Activated CD4-positive, alpha-beta T cell treated with anti-CD3 and anti-CD28 coated beads for 1 hour (primary cell): Measurements from ENCODE around the gene BRPF3.
A peak's percentile ranks its signal among the peaks of the same experiment; 100 is the strongest.

Experiments
- DNase-seq: peaks from one replicate; pipeline ENCODE4 v3.0.0-alpha.2; 2020

Gene BRPF3

DNA sequence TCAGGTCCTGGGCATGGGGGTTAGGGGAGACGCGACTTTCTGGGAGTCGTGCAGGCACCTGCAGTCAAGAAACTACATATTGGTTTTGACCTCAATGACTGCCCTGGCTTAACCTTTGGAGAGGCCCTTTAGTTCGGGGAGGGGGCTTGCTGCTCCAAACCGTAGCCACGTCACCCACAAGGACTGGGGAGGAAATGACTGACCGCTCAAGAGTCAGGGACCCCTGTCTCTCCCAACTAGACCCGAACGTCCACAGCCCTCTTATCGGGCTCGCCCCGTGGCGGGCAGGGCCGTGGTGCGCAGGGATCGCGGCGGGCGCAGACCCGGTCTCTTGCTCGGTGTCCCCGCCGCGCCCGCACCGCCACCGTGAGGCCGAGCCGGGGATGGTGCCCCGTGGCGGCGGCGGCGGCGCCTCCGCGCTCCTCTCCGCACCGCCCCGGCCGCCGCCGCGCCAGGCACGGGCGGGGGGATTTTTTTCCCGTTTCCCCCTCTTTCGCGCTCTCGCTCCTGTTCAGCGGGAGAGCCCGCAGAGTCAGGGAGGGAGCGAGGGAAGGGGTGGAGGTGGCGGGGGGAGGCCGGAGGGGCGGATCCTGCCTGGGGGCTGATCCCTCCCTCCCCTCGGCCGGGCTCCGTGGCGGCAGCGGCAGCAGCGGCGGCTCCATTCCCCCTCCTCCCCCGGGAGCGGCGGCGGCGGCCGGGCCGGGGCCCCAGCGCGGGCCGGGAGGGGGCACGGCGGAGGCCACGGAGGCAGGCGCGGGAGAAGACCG, at the start of gene BRPF3:
Gene BRPF3, plus strand, starts transcription at position 632 of the 767 bp plus-strand sequence. CDS start 3,579 bp downstream, outside the sequence.
- peak; percentile 62 for DNase-seq

DNA sequence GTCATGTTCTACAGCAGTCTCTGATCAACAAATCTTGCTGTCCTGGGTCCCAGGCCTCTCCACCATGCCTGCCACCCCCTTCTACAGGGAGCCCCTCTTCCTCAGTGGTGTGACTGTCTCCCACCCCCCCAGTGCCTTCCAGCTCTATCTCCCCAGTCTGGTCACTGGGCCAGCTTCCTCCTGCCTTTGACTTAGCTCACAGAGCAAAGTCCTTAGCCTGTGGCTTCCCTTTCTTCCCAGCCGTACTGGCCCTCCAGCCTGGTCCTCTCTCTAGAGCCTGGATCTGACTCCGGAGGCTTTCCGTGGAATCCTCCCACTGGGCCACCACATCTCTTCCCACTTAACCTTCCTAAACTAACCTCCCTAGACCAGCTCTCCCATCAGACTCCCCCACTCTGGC, 49.2 kb upstream of the BRPF3 start:
- no peak for DNase-seq

DNA sequence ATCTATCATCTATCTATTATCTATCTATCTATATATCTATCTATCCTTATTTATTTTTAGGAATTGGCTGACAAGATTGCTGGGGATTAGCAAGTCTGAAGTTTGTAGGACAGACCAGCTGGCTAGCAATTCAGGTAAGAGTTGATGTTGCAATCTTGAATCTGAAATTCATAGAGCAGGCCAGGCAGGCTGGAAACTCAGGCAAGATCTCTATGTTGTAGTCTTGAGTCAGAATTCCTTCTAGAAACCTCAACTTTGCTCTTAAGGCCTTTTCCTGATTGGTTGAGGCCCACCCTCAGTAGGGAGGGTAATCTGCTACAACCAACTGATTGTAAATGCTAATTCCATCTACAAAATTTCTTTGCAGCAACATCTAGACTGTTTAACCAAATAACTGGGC, 47.1 kb upstream of the BRPF3 start:
- DNase-seq = no peak

DNA sequence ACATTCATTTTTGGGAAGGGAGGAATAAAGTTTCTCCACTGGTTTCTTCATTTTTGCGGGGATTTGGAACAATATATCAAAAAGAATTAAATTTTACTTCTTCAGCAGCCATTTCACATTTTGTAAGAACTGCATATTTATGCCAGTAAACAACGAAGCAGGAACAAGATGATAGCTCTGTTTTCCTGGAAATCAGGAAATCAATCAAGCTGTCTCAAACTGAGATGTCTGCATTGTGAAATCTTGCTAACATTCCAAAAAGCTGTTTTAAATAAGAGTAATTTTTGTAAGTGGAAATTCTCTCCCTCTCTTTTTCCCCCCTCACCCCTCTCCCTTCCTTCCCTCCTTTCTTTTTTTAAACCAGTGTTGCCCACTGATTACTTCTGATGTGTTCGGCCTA, 46.3 kb upstream of the BRPF3 start:
- no peak for DNase-seq

DNA sequence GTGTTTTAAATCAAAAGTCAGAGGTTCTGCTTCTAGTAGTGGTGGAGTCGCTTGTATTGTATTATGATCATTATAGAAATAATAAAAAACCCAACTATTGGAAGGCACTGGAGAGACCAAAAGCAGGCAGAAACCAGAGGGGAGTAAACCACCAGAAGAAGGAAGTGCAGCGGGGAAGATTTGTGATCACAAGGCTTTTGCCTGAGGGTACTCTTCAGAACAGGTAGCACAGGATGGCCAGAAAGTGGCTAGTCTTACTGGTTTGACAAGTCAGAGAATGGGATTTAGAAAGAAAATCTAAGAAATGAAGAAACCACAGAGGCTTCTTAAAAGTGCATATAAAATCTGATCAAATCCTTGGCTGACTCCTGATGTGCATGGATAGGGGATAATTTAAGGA, 42.3 kb upstream of the BRPF3 start:
- no peak for DNase-seq

DNA sequence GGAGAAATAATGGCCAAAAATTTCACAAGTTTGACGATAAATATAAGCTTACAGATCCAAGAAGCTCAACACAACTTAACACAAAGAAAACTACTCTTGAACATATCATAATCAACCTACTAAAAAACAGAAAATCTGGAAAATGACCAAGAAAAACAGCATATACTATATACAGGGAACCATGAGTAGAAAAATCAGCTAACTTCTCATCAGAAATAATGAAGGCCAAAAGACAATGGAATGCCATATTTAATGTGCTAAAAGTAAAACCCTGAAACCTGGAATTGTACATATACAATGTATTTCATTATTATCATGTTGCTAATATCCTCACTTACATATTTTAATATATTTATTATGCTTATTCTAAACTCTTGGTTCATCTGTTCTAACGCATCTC, 40.9 kb upstream of the BRPF3 start:
- no peak for DNase-seq

DNA sequence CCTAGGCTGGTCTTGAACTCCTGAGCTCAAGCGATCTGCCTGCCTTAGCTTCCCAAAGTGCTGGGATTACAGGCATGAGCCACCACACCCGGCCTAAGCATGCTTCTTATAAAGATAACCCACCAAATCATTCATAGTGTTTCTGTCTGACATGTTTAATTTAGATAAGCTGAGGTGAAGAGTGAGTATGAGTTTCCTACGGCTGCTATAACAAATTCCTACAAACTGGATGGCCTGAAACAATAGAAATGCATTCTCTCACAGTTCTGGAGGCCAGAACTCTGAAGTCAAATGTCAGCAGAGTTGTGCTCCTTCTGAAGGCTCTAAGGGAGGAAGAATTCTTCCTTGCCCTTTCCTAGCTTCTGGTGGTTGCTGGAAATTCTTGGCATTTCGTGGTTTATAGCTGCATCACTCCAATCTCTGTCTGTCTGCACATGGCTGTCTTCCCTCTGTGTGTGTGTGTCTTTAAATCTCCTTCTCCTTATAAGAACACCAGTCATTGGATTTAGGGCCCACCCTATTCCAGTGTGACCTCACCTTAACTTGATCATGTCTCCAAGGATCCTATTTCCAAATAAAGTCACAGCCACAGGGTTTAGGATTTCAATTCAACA, 36.3 kb upstream of the BRPF3 start:
- DNase-seq = no peak

DNA sequence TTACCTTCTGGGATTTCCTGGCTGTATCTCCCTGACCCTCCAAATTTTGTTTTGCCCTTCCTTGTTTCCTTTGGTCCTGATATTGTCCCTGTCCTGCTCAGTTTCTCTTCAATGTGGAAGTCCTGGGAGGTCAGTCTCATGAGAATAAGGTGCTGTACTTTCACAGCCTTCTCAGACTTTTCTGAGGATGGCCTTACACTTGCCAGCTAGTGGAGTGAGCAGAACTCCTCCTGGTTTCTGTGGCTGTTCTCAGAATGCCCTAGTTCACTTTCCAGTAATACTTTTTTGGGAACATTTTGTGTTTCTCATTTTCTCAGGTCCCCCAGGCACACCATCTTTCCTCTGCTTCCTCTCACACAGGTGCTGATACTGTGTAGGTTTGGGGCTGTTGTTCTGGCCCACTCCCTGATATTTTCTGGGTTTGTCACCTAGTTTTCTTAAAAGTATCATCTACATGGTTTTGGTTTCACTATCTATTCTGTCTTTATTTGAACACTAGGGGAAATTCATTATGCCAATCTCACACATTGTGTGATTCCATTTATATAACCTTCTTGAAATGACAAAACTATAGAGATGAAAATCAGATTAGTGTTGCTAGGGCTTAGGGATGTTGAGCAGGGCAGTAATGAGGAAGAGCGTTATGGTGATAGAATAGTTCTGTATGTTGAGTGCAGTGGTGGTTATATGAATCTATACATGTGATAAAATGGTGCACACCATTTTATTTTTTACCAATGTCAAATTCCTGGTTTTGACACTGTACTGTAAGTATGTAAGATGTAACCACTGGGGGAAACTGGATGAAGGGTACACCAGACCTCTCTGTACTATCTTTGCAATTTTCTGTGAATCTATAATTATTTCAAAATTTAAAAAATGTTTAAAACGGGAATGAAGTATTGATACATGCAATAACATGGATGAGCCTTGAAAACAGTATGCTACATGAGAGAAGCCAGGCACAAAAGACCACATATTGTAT, 27.2 kb upstream of the BRPF3 start:
- DNase-seq = no peak

DNA sequence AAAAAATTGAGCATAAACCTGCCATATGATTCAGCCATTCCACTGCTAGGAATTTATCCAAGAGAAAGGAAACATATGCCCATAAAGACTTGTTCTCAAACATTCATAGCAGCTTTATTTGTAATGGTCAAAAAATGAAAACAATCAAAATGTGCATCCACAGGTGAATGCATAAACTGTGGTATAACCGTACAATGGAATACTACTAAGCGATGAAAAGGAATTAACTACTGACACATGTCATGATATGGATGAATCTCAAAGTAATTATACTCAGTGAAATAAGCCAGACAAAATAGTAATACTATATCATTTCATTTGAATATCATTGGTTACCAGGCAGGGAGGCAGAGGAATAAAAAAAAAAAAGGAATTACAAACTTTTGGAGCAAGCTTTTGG, 25.8 kb upstream of the BRPF3 start:
- DNase-seq = no peak

DNA sequence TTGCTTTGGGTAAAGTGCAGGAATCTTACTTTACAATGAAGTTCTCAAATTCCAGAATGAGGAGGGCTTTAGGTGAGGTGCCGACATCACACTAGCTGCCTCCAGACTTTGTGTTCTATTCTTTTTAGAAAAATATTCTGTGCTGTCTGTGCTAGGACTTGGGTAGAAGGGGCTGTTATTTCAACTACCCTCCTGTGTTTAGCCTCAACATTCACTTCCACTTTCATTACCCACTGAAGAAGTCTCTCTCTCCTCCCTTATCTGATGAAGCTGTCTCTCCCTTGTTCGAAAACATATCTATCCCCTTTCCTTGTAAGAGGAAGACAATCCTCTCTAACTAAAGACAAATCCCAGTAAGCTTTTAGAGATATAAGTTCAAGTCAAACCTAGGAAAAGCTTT, 25.0 kb upstream of the BRPF3 start:
- no peak for DNase-seq

DNA sequence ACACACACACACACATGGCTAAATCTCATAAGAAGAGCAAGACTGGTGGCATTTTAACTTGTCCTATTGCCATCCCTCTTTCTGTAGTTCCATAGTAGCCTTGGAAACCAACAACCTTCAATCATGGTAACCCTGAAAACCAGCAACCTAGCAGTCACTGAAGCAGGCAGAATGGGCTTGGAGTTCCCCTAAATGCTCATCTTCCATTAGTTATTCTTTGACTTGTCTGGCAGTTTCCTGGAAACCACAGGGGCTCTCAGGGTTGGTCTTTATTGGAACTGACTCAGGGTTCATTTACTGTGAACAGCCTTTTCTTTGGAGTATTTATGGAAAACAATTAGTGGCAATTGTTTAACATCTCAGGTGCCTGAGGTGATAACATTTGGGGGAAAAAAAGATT, 19.4 kb upstream of the BRPF3 start:
- DNase-seq = no peak

DNA sequence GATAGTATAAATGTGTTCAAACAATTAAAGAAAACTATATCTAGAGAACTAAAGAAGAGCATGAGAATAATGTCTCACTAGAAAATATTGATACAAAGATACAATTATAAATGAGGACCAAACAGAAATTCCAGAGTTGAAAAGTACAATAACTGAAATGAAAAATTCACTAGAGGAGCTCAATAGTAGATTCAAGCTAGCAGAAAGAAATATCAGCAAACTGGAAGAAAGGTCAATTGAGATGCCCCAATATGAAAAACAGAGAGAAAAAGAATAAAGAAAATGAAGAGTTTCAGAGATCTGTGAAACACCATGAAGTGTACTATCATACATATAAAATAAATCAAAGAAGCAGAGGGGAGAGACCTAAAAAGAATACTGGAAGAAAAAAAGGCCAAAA, 18.0 kb upstream of the BRPF3 start:
- DNase-seq = no peak

DNA sequence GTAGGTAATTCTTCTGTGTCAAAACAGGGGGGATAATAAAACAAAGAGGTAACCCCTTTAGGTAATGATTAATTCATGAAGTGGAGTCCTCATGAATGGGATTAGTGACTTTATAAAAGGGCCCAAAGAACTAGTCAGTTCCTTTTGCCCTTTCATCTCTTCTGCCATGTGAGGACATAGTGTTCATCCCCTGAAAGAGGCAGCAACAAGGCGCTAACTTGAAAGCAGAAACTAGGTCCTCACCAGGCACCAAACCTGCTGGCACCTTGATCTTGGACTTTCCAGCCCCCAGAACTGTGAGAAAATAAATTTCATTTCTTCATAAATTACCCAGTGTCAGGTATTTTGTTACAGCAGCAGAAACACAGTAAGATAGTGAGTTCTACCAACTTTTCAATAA, 16.4 kb upstream of the BRPF3 start:
- no peak for DNase-seq

DNA sequence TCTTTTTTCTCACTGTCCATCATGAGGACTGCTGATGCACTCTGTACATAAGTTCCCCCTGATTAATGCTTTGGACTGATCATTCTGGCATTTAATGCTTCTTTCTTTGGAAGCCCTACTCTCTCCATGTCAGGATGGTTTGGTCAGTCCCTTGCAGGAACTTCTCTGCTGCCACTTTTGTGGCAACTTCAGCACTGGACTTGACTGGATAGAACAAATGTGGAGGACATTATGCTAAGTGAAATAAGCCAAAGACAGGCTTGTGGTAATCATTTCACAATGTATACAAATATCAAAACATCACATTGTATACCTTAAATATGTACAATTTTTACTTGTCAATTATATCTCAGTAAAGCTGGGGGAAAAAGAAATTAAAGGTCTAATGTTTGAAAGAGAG, 12.2 kb upstream of the BRPF3 start:
- DNase-seq = no peak

DNA sequence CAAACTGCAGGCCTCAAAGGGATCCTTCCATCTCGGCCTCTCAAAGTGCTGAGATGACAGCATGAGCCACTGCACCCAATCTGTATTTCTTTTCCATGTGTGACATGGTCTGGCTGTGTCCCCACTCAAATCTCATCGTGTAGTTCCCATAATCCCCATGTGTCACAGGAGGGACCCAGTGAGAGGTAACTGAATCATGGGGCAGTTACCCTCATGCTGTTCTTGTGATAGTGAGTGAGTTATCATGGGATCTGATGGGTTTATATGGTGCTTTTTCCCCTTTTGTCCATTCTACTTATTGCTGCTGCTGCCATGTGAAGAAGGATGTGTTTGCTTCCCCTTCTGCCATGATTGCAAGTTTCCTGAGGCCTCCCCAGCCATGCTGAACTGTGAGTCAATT, 10.3 kb upstream of the BRPF3 start:
- DNase-seq = no peak

DNA sequence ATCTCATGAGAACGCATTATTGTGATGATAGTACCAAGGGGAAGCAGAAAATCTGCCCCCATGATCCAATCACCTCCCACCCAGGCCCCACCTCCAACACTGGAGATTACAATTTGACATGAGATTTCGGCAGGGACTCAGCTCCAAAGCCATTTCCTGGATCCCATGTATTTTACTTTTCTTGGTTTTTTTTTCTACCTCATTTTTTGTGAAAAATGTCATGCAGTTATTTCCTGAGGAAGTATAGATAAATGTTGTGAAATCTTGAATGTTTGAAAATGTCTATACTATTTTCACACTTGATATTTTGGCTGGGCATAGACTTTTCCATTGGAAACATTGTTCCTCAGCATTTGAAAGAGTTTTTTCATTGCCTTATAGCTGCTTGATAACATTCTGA, 9.1 kb upstream of the BRPF3 start:
- no peak for DNase-seq

DNA sequence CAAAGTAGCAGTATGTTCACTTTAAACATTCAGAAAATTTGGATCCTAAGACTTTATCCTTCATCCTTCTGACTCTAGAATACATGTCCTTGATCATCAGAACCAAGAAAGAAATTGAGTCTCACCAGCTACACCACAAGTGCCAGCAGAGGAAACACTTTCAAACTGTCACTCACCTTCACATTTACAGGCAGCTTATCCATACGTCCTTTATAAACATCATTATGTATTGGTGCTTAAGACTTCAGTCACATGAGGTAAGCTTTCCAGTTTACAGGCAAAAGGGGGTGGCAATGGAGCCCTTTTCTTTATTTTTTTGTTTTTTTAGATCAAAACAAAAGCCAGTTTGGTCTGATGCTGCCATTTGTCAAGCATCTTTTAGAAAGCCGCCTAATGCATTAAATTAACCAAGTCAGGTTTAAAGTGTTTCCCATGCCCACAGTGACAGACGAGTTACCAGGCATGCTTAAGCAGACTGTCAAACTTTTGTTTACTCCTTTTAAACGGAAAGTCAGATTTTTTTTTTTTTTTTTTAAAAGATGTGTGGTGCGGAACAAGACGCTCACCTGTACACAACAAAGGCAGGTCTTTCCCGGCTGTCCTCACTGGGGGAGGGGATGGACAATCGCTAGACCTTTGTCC, 952 bp upstream of the BRPF3 start:
- DNase-seq = no peak

DNA sequence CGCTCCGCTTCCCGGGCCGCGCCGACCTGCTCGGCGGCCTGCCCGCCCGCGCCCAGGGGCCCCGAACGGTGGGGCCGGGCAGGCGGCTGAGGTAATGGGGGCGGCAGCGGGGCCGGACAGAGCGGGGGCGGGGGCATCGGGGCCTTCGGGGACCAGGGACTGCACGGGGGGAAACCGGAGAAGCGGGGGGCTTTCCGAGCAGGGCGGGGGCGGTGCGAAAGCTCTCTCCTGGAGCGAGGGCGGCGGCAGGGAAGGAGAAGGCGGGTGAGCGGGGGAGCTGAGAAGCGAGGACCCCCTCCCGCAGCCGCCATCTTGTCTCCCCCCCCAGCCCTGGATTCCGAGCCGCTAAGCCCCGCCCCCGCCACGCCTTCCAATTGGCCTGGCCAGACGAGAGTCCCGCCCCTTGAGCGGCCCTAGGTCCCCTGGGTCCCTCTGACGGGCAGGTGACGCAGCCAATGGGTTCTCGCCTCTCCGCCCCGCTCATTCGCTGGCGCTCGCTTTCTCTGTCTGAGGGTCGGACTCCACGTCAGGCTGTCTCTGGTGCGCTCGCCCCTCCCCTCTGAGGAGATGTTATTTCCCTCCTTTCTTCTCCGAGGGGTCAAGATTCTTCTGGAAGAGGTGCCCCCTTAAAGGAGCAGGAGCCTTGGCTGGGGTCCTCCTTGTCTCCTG, 470 bp downstream of the BRPF3 start:
- DNase-seq = peak; percentile 99

DNA sequence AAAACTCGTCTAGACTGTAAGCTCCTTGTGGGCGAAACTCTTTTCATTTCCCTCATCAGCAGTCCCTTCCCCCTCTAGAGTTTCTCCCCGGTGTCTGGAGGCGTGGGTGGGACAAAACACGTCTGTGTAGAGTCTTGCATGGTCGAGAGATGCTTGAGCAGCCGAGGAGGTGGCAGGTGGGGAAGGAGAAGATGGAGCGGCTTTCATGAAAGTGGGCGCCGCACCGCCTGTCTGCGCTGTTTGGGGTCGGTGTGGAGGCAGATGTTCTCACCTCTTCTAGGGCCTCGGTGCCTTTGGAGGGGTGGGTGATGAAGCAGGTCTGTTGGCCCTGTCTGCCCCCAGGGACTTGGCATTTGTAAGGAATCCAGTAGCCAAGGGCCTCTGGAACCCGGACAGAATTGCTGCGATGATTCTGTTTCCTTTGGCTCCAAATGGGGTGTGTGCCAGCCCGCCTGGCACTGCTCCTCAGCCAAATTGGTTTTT, 1.2 kb downstream of the BRPF3 start:
- DNase-seq = no peak

DNA sequence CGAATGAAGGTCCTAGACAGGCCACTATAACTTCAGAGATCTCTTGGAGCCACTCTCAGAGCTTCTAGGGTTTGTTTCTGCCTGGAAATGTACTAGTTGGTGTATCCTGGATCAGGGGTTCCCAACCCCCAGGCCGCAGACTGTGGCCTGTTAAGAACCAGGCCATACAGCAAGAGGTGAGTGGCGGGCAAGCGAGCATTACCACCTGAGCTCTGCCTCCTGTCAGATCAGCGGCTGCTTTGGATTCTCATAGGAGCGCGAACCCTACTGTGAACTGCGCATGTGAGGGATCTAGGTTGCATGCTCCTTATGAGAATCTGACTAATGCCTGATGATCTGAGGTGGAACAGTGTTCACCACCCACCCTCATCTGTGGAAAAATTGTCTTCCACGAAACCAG, 2.4 kb downstream of the BRPF3 start:
- DNase-seq = no peak

DNA sequence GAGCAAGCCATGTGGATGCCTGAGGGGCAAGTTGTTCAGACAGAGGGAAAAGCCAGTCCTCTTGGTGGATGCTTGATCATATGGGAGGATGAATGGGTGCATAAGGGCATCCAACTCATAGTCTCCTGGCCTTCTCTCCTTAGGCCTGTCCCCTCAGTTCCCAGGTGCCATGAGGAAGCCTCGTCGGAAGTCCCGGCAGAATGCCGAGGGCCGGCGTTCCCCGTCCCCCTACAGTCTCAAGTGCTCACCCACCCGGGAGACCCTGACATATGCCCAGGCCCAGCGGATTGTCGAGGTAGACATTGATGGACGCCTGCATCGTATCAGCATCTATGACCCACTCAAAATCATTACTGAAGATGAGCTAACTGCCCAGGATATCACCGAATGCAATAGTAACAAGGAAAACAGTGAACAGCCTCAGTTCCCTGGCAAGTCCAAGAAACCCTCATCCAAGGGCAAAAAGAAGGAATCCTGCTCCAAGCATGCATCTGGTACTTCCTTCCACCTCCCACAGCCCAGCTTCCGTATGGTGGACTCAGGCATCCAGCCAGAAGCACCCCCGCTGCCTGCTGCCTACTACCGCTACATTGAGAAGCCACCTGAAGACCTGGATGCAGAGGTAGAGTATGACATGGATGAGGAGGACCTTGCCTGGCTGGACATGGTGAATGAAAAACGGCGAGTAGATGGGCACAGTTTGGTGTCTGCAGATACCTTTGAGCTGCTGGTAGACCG, 3.8 kb downstream of the BRPF3 start:
- no peak for DNase-seq
